OCI-LY7 (cell line): Measurements from ENCODE around the gene LPAR1. TPM values are rescaled to one million over a fixed set of nuclear protein-coding genes. Genes with fewer than 3 reads are reported as not detected.

Source experiments
- BruUV-seq: library from RNA; stranded (reverse); fragments of 400-500 nt; replicated peaks from 2 replicates; lab custom pipeline; 2021; lab: Mats Ljungman, UMichigan
- CTCF ChIA-PET: fragments of 300-600 bp; sonication (Branson Sonifier 250); formaldehyde crosslinking; loops from one replicate; lab custom pipeline; 2022; ENCODE audit warnings: antibody characterized with exemption; ENCODE audit not compliant: unreplicated experiment; lab: Charles Lee
- POLR2A ChIA-PET: fragments of 300-600 bp; sonication (Branson Sonifier 250); formaldehyde crosslinking; loops from one replicate; lab custom pipeline; 2022; ENCODE audit warnings: antibody characterized with exemption; lab: Charles Lee
- DNase-seq: peaks from one replicate; pipeline ENCODE4 v3.0.0-alpha.2; 2015; ENCODE audit warnings: low spot score
- H2AFZ ChIP-seq: fragments of 200-600 bp; sonication (generic), shearing (Covaris generic); 2 replicates; pipeline ENCODE4 v1.6.1; 2014; ENCODE audit warnings: mild to moderate bottlenecking, antibody characterized with exemption, low read length, moderate library complexity
- H3K27ac ChIP-seq: fragments of 200-600 bp; sonication (generic); 2 replicates; pipeline ENCODE4 v1.5.1; 2014; ENCODE audit warnings: mixed run types, low read depth, mild to moderate bottlenecking, moderate library complexity, low read length, inconsistent platforms; ENCODE audit not compliant: poor library complexity, severe bottlenecking
- H3K36me3 ChIP-seq: fragments of 200-600 bp; sonication (generic); 2 replicates; pipeline ENCODE4 v1.6.1; 2014; ENCODE audit warnings: mild to moderate bottlenecking, antibody characterized with exemption, low read length, moderate library complexity, mixed read lengths; ENCODE audit not compliant: insufficient read depth
- H3K4me1 ChIP-seq: fragments of 200-600 bp; sonication (generic); 2 replicates; pipeline ENCODE4 v1.5.1; 2014; ENCODE audit warnings: mild to moderate bottlenecking, low read length; ENCODE audit not compliant: insufficient read depth, poor library complexity, severe bottlenecking
- H3K4me2 ChIP-seq: fragments of 200-600 bp; sonication (generic); 2 replicates; pipeline ENCODE4 v1.6.1; 2014; ENCODE audit warnings: mild to moderate bottlenecking, low read length
- H3K4me3 ChIP-seq: fragments of 200-600 bp; sonication (generic); 2 replicates; pipeline ENCODE4 v1.5.1; 2014; ENCODE audit warnings: mild to moderate bottlenecking, low read depth, low read length; ENCODE audit not compliant: poor library complexity, severe bottlenecking
- H3K79me2 ChIP-seq: fragments of 200-600 bp; sonication (generic); 2 replicates; pipeline ENCODE4 v1.6.1; 2016; ENCODE audit warnings: low read depth, mild to moderate bottlenecking, low read length, moderate library complexity, mixed read lengths; ENCODE audit not compliant: insufficient read depth
- H3K9me2 ChIP-seq: fragments of 200-600 bp; sonication (generic); 2 replicates; pipeline ENCODE4 v1.6.1; 2016; ENCODE audit warnings: mild to moderate bottlenecking, low read length, mixed read lengths; ENCODE audit not compliant: insufficient read depth
- H3K9me3 ChIP-seq: fragments of 200-600 bp; sonication (generic); 2 replicates; pipeline ENCODE4 v1.6.1; 2014; ENCODE audit warnings: mild to moderate bottlenecking, mixed run types, low read length, mixed read lengths
- H4K20me1 ChIP-seq: fragments of 200-600 bp; sonication (generic); 2 replicates; pipeline ENCODE4 v1.6.1; 2014; ENCODE audit warnings: mild to moderate bottlenecking, antibody characterized with exemption, low read length, moderate library complexity, mixed read lengths; ENCODE audit not compliant: insufficient read depth
- CTCF ChIP-seq: fragments of 200-600 bp; sonication (generic); conservative IDR thresholded peaks from 2 replicates; pipeline ENCODE4 v1.5.1; 2014; ENCODE audit warnings: mild to moderate bottlenecking, antibody characterized with exemption, low read length, moderate library complexity, mixed read lengths
- EZH2phosphoT487 ChIP-seq: fragments of 200-600 bp; sonication (generic); IDR thresholded peaks from 2 replicates; pipeline ENCODE4 v1.6.1; 2018; ENCODE audit warnings: low read depth, borderline replicate concordance, mild to moderate bottlenecking, mixed run types, antibody characterized with exemption, low read length, moderate library complexity, mixed read lengths
- intact Hi-C: fragments of 100-400 bp; cut with micrococcal nuclease; formaldehyde crosslinking; loops from one replicate; pipeline ENCODE4 v1.10.0; 2022; ENCODE audit not compliant: unreplicated experiment
- total RNA-seq, 2 experiments: library from RNA; depleted of rRNA in 1 of 2; stranded (reverse); fragments of >200 nt in 1 of 2; shearing (Covaris generic) in 1 of 2; gene quantifications; 2 replicates each; pipeline ENCODE4 v1.2.3, GENCODE V29; 2014 to 2022

LPAR1 gene
- total RNA-seq, 2 experiments from 2014 or later: not detected

- no peak for TF ChIP-seq CTCF
- no peak for TF ChIP-seq EZH2phosphoT487
- Histone ChIP-seq H3K36me3 (no peaks in the 10 kb centered on the region), H3K4me3 (no peak overlapping the region), H2AFZ (no peak overlapping the region), H3K9me3 (no peaks in the 10 kb centered on the region), H3K9me2 (no peaks in the 10 kb centered on the region), H3K79me2 (no peaks in the 10 kb centered on the region), H3K4me1 (no peaks in the 10 kb centered on the region), H3K27ac (no peak overlapping the region), H4K20me1 (no peaks in the 10 kb centered on the region), H3K4me2 (no peak overlapping the region)
- BruUV-seq: no TSS peak
- POLR2A ChIA-PET: no interaction called here
- intact Hi-C loops: no loop called here
- CTCF ChIA-PET: no interaction called here
- DNase-seq: no peak
These were observed 116.1 kb downstream of the LPAR1 start for GRCh38 chr9:110922145-110922544.

GRCh38 chr9:110921705-110922104 lies 116.6 kb downstream of the LPAR1 start:
- ChIA-PET POLR2A (no interaction called here), CTCF (no interaction called here)
- H3K9me2 ChIP-seq: no peaks in the 10 kb centered on the region
- no peaks in the 10 kb centered on the region for H3K9me3 ChIP-seq
- H3K4me2 ChIP-seq: no peak overlapping the region
- no peak overlapping the region for H3K4me3 ChIP-seq
- no peaks in the 10 kb centered on the region for H4K20me1 ChIP-seq
- H2AFZ ChIP-seq: no peak overlapping the region
- H3K79me2 ChIP-seq: no peaks in the 10 kb centered on the region
- DNase-seq: no peak
- no peaks in the 10 kb centered on the region for H3K4me1 ChIP-seq
- BruUV-seq: no TSS peak
- TF ChIP-seq CTCF: no peak
- TF ChIP-seq EZH2phosphoT487: no peak
- H3K27ac ChIP-seq: no peak overlapping the region
- intact Hi-C loops: no loop called here
- no peaks in the 10 kb centered on the region for H3K36me3 ChIP-seq

GRCh38 chr9:110919609-110920008 lies 118.7 kb downstream of the LPAR1 start:
- DNase-seq: no peak
- no peak overlapping the region for H3K27ac ChIP-seq
- no peaks in the 10 kb centered on the region for H3K9me3 ChIP-seq
- no peak overlapping the region for H2AFZ ChIP-seq
- ChIA-PET POLR2A (no interaction called here), CTCF (no interaction called here)
- H3K4me1 ChIP-seq: no peaks in the 10 kb centered on the region
- H3K36me3 ChIP-seq: no peaks in the 10 kb centered on the region
- intact Hi-C loops: no loop called here
- no peaks in the 10 kb centered on the region for H3K79me2 ChIP-seq
- no peaks in the 10 kb centered on the region for H3K9me2 ChIP-seq
- H3K4me3 ChIP-seq: no peak overlapping the region
- H4K20me1 ChIP-seq: no peaks in the 10 kb centered on the region
- H3K4me2 ChIP-seq: no peak overlapping the region
- no TSS peak for BruUV-seq
- TF ChIP-seq EZH2phosphoT487 (no peak), CTCF (no peak)
